ENCODE data around the gene TLE5. TPM values are rescaled to one million over a fixed set of nuclear protein-coding genes. Genes with fewer than 3 reads are reported as not detected.

Gene TLE5
- total RNA-seq, 2 donors from 2014 or later, result 166 to 254 TPM

DNA sequence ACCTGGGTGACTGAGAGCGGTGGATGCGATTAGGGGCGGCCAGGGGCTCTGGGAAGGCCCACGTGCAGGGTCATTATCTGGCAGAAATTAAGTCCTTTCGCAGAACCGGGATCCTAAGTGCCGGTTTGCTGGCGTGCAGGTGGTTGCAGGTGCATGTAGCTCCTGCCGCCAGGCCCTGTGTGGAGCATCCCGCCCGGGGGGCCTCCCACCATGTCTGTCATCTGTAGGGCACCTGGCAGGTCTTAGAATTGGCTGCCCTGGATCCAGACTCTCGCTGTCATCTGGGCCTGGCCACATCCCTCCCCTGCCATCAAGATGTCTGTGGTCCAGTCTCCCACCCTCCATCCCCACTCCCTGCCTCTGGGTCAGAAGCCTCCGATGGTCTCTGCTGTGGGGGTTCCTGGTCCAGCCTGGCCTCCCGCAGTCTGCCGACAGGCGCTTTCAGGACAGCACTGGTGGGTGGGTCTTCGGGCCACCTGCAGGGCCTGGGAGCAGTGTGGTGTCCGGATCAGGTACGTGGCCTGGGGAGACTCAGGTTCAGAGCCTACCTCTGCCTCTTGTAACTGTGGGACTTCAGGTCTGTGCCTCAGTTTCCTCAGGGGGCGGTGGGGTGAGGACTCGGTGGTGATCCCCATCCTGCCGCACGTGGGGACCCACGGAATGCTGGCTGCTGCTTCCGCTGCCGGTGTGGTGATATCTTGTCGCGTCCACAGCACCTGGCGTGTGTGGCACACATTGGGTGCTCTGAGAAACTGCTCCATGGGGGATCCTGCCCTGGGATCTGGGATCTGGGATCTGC is 37.3 kb upstream of the TLE5 start:
- Histone ChIP-seq H3K27me3 (no peaks in the 10 kb centered on the region), H3K9me3 (no peaks in the 10 kb centered on the region), H3K4me3 (no peak overlapping the region), H3K27ac (peak overlapping the region; percentile 46 to 83 (median 68)), H3K4me1 (peaks cover 86% of the 10 kb centered on the region), H3K36me3 (replicated peaks in 1 of 2; ENCODE audit: insufficient read depth in 1 of 2, low read depth in 2 of 2) (no peaks in the 10 kb centered on the region)
- ATAC-seq (no peak), DNase-seq (peak in 1 of 4 donors; percentile 11)
- WGBS, 2 donors, result 82 to 83% methylated on average over 9 to 29 of the region's 29 CpGs
- TF ChIP-seq POLR2A (IDR thresholded peaks at IDR 0.05) (no peak), CTCF (IDR thresholded peaks at IDR 0.05) (no peak)
- intact Hi-C loops (cut with DNase I), result no loop called here

DNA sequence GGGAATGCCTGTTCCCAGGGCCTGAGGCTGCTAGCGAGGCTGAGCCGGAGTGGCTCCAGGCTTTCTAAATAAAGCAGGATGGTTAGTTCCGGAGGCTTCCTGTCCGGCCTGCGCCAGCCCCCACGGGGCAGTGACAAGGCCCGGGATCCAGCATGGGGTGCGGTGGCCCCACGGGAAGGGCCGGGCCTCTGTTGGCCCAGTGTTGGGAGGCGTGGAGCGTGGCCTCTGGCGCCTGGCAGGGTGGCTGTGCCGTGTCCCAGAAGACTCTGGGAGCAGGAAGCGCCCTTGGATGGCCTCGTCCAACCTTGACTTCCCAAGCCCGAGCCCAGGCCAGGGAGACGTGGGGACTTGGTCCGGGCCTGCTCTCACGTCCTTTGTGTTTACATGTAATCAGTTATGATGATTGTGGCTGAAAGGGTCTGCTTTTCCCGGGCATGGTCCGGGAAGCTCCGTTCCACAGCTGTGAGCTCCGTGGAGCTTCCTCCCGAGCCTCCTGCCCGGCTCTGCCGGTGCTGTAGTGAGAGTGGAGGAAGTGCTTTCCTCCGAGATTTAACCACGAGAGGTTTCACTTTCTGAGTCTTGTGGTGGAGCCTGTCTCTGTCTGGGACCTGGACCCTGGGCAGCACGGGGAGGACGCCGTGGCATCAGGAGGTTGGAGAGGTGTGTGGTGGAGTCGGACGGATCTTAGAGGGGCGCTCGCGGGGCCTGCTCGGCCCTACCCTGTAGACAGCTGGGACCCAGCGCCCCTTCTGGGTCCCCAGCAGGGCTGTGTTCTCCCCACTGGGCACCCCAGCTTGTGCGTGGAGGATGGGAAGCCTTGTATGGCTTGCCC is 36.4 kb upstream of the TLE5 start:
- TF ChIP-seq POLR2A (IDR thresholded peaks at IDR 0.05) (peak in 2 of 3 donors; percentile 6 to 17), CTCF (IDR thresholded peaks at IDR 0.05) (no peak)
- no peak overlapping the region for H3K4me3 ChIP-seq
- peaks cover 78% of the 10 kb centered on the region for H3K4me1 ChIP-seq
- H3K27me3 ChIP-seq, result no peaks in the 10 kb centered on the region
- DNase-seq, result peak; percentile 56 to 67 (median 63)
- WGBS, 2 donors, result 13 to 36% methylated on average over 4 to 40 of the region's 40 CpGs
- no peaks in the 10 kb centered on the region for H3K9me3 ChIP-seq
- intact Hi-C loops (cut with DNase I), result no loop called here
- ATAC-seq, result peak; percentile 4
- no peaks in the 10 kb centered on the region for H3K36me3 ChIP-seq (replicated peaks in 1 of 2; ENCODE audit: insufficient read depth in 1 of 2, low read depth in 2 of 2)
- H3K27ac ChIP-seq, result peak overlapping the region; percentile 46 to 83 (median 68)

DNA sequence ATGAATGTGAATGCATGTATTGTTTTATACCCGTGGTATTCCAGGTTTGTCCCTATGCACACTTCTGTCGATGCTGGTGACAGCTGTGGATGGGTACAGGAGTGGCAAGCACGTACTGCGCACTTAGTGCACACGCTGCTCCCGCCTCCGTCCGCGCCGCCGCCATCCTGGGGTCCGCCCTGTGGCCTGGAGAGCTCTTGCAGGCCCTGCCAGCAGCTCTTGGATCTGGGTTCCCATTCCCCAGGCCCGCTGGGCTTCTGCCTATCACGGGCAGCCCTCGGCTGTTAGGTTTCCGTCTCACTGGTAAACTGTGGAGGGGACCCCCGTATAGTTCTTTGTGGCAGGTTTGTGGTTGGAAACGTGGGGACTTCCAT is 35.8 kb upstream of the TLE5 start:
- DNase-seq, result peak in 1 of 4 donors; percentile 27
- Histone ChIP-seq H3K27ac (peak overlapping the region; percentile 46 to 83 (median 68)), H3K4me1 (peaks cover 75% of the 10 kb centered on the region), H3K9me3 (no peaks in the 10 kb centered on the region), H3K27me3 (no peaks in the 10 kb centered on the region), H3K4me3 (no peak overlapping the region), H3K36me3 (replicated peaks in 1 of 2; ENCODE audit: insufficient read depth in 1 of 2, low read depth in 2 of 2) (no peaks in the 10 kb centered on the region)
- no peak for TF ChIP-seq CTCF (IDR thresholded peaks at IDR 0.05)
- TF ChIP-seq POLR2A (IDR thresholded peaks at IDR 0.05), result no peak
- 59 to 68% methylated on average over 13 to 18 of the region's 18 CpGs for WGBS, 2 donors
- intact Hi-C loops (cut with DNase I), result no loop called here
- ATAC-seq, result no peak

GRCh38 chr19:3097442-3097871 is 35.2 kb upstream of the TLE5 start:
- intact Hi-C loops (cut with DNase I), result no loop called here
- no peak overlapping the region for H3K4me3 ChIP-seq
- H3K9me3 ChIP-seq, result no peaks in the 10 kb centered on the region
- no peaks in the 10 kb centered on the region for H3K27me3 ChIP-seq
- no peaks in the 10 kb centered on the region for H3K36me3 ChIP-seq (replicated peaks in 1 of 2; ENCODE audit: insufficient read depth in 1 of 2, low read depth in 2 of 2)
- WGBS, 2 donors, result 36 to 42% methylated on average over 5 to 24 of the region's 24 CpGs
- DNase-seq (peak in 3 of 4 donors; percentile 47 to 64 (median 63)), ATAC-seq (no peak)
- H3K4me1 ChIP-seq, result peaks cover 70% of the 10 kb centered on the region
- no peak for TF ChIP-seq CTCF (IDR thresholded peaks at IDR 0.05)
- TF ChIP-seq POLR2A (IDR thresholded peaks at IDR 0.05), result no peak
- peak overlapping the region; percentile 22 to 83 (median 64) for H3K27ac ChIP-seq
